AG10803 (cell line): ENCODE data around the gene PEX13.
"Not testable (repeated sequence)": the region's sequence is repeated elsewhere in the genome, so short reads cannot be mapped to it uniquely, and the experiment has no call there.

Experiments used
- DNase-seq: peaks from one replicate; pipeline ENCODE4 v3.0.0; 2010; ENCODE audit warnings: low read depth
- H3K4me3 ChIP-seq: 2 replicates; pipeline ENCODE4 v1.5.1; 2011; ENCODE audit warnings: mild to moderate bottlenecking, low read length, control low read depth
- CTCF ChIP-seq: conservative IDR thresholded peaks from 2 replicates; pipeline ENCODE4 v1.5.1; 2011; ENCODE audit warnings: mild to moderate bottlenecking, low read length, control low read depth, inconsistent platforms

PEX13 gene

DNA sequence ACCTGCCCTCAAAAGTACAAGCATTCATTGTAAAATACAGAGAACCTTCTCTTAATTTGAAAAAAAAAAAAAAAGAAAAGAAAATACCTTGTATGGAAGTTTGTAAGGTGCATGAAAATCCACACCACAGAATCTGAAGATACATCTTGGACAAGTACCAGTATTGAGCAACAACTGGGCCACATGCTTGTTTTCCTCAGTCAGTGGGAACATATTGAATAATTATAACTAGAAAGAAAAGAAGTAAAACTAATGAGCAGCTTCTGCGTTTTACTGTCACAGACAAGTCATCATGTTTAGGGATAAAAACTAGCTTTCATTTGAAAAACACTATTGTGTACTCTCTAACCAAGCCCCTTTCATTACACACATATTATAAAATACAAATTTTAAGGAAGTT lies 5.8 kb upstream of the PEX13 start:
- DNase-seq = peak; percentile 62
- H3K4me3 ChIP-seq = no peak overlapping the region
- TF ChIP-seq CTCF = no peak

DNA sequence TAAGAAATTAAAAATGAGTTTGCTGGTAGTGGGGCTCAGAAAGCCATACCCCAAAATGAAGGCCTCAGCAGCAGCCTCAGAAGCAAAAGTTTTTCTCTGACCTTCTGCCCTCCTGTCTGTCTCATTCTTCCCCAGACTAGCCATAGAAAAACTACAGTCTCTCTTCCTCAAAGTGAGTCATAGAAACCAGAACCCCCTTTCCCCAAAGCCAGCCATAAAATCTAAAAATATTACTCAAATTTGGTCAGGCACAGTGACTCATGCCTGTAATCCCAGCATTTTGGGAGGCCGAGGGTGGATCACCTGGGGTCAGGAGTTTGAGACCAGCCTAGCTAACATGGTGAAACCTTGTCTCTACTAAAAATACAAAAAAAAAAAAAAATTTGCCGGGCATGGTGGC lies 5.2 kb upstream of the PEX13 start:
- peak; percentile 68 for DNase-seq

DNA sequence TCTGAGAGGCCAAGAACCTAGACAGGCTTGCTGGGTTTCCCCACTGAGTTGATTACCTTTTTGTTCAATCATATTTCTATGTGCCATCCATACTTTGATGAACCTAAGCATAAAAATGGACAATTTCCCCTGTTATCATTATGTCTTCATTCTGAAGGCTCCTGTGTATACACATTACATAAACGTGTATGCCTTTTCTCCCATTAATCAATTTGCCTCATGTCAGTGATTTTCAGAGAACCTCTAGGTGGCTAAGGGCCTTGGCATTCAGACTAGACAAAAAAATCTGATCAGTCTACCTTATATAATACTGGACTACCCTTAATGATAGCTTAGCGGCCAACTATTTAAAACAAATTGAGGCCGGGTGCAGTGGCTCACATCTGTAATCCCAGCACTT lies 4.1 kb upstream of the PEX13 start:
- no peak for TF ChIP-seq CTCF
- no peak overlapping the region for H3K4me3 ChIP-seq
- DNase-seq = no peak

More for the DNA sequence above, 5.2 kb upstream of the PEX13 start:
- H3K4me3 ChIP-seq = not testable (repeated sequence)

DNA sequence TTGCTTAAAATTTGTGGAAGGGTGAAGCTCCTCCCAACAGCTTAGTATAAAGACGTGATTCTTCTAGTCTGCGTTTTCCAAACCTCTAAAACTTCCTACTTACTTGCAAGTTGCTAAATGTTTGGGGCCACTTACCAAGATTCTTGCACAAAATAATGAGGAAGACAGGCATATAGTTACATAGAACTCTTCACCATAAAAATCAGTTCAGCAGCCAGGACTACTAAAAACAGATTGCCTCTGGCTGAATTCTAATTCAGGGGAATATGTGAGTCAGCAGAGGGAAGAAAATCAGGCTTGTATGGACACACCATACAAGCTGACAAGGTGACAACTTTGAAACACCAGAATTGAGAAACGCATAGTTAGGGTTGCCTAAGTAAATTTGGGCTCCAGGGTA lies 2.8 kb upstream of the PEX13 start:
- DNase-seq = peak; percentile 5
- H3K4me3 ChIP-seq = no peak overlapping the region
- no peak for TF ChIP-seq CTCF

GRCh38 chr2:61015976-61016375 lies 1.5 kb upstream of the PEX13 start:
- H3K4me3 ChIP-seq = no peak overlapping the region
- no peak for DNase-seq
- no peak for TF ChIP-seq CTCF

DNA sequence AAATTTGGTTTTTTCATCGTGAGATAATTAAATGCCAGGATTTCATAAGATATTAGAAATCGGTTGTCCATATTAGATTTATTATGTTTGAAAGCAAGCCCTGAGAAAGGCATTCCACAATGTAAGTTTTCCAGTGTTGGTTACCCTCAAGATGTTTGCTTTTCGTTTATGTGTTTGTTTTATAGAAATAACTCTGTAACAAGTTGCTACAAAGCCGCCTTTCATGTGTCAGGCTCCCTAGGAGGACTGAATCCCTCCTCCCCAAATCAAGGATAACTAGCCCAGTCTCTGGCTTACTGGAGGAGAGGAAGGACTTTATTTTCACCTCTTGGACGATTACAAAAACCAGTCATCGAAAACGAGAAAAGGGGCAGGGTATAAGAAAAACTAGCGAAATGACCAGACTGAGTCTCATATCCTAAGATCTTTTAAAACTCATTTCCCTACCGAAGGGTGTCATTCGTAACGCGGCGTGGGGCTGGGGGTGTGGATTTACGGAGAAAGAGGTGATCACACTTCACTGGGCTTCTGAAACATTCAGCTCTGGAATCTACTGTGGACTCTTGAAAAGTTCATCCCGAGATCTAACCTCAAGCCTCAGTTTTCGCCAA lies 1.0 kb upstream of the PEX13 start:
- DNase-seq = no peak
- TF ChIP-seq CTCF = no peak
- H3K4me3 ChIP-seq = peak overlapping the region; percentile 96

- peak overlapping the region; percentile 96 for H3K4me3 ChIP-seq
- peak; percentile 60 for DNase-seq
- TF ChIP-seq CTCF = no peak
Measured at GRCh38 chr2:61017003-61017555, 441 bp upstream of the PEX13 start.
